Breast epithelium (tissue), 3 donors: Measurements from ENCODE around the gene WRNIP1.

Experiments used
- POLR2A ChIP-seq: fragments of 450-650 bp; IDR thresholded peaks from one replicate; pipeline ENCODE4 v1.6.1; 2016; ENCODE audit warnings: antibody characterized with exemption, mild to moderate bottlenecking, moderate library complexity
- POLR2AphosphoS5 ChIP-seq, 3 donors: sonication (generic); formaldehyde crosslinking; IDR thresholded peaks; one replicate each; pipeline ENCODE4 v1.6.1; 2017; ENCODE audit warnings: antibody characterized with exemption in 3 of 3
- TF ChIP-seq, protein P1 (sequence below), 3 donors: fragments of 450-650 bp; IDR thresholded peaks; one replicate each; pipeline ENCODE4 v1.5.1; 2016 to 2017; ENCODE audit warnings: antibody characterized with exemption in 3 of 3, mild to moderate bottlenecking in 3 of 3, moderate library complexity in 3 of 3

DNA sequence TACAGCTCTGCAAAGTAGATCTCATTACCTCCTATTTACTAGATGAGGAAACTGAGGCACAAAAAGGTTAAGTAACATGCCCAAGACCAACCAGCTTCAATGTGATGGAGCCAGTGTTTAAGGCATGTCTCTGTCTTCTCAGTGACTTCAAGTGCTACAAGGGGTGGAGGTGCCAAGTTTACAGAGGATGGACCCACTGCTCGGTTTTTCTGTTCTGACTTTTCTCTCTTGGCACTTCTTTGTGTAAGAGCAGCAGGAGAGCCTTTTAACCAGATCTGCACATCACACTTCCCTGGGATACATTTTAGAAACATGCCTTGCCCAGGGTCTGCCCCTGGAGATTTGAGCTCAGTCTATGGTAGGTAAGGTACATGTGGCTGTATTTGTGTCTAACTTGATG, 9.8 kb downstream of the WRNIP1 start:
- no peak for TF ChIP-seq POLR2A
- TF ChIP-seq, protein P1, sequence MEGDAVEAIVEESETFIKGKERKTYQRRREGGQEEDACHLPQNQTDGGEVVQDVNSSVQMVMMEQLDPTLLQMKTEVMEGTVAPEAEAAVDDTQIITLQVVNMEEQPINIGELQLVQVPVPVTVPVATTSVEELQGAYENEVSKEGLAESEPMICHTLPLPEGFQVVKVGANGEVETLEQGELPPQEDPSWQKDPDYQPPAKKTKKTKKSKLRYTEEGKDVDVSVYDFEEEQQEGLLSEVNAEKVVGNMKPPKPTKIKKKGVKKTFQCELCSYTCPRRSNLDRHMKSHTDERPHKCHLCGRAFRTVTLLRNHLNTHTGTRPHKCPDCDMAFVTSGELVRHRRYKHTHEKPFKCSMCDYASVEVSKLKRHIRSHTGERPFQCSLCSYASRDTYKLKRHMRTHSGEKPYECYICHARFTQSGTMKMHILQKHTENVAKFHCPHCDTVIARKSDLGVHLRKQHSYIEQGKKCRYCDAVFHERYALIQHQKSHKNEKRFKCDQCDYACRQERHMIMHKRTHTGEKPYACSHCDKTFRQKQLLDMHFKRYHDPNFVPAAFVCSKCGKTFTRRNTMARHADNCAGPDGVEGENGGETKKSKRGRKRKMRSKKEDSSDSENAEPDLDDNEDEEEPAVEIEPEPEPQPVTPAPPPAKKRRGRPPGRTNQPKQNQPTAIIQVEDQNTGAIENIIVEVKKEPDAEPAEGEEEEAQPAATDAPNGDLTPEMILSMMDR (IDR thresholded peaks at IDR 0.05) = no peak
- TF ChIP-seq POLR2AphosphoS5 (IDR thresholded peaks at IDR 0.05) = no peak
